Panc1 (cell line): Measurements from ENCODE around the gene EML5.

Source experiments
- POLR2AphosphoS5 ChIP-seq: IDR thresholded peaks from 2 replicates; pipeline ENCODE4 v1.6.1; 2012; ENCODE audit warnings: mild to moderate bottlenecking, low read depth, low read length, moderate library complexity
- SIN3A ChIP-seq: IDR thresholded peaks from 2 replicates; pipeline ENCODE4 v1.6.1; 2012; ENCODE audit warnings: low read depth, mild to moderate bottlenecking, low read length, moderate library complexity, borderline replicate concordance; ENCODE audit not compliant: insufficient read depth
- TF ChIP-seq, protein P1 (sequence below): fragments of 450-650 bp; IDR thresholded peaks from 2 replicates; pipeline ENCODE4 v1.5.1; 2017; ENCODE audit warnings: mild to moderate bottlenecking

DNA sequence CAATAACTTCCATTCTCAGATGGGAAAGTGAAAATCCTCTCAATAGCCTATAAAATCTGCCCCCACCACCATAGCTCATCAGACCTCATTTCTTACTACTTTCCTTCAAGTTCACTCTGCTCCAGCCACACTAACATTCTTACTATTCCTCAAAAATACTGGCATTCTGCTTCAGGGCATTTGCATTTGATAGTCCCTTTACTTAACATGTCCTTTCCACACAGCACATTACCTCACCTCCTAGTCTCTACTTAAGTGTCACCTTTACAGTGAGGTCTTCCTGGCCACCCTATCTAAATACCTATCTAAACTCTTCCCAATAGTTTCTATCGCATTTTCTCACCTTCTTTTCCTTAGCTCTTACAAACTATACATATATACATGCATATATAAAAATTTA lies 6.8 kb downstream of the EML5 start:
- TF ChIP-seq, protein P1, sequence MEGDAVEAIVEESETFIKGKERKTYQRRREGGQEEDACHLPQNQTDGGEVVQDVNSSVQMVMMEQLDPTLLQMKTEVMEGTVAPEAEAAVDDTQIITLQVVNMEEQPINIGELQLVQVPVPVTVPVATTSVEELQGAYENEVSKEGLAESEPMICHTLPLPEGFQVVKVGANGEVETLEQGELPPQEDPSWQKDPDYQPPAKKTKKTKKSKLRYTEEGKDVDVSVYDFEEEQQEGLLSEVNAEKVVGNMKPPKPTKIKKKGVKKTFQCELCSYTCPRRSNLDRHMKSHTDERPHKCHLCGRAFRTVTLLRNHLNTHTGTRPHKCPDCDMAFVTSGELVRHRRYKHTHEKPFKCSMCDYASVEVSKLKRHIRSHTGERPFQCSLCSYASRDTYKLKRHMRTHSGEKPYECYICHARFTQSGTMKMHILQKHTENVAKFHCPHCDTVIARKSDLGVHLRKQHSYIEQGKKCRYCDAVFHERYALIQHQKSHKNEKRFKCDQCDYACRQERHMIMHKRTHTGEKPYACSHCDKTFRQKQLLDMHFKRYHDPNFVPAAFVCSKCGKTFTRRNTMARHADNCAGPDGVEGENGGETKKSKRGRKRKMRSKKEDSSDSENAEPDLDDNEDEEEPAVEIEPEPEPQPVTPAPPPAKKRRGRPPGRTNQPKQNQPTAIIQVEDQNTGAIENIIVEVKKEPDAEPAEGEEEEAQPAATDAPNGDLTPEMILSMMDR: no peak
- no peak for TF ChIP-seq SIN3A
- no peak for TF ChIP-seq POLR2AphosphoS5
